Measurements from ENCODE around the gene OR10T2. TPM values are rescaled to one million over a fixed set of nuclear protein-coding genes. Genes with fewer than 3 reads are reported as not detected.

Gene OR10T2
- polyA plus RNA-seq, 3 donors: not detected

DNA sequence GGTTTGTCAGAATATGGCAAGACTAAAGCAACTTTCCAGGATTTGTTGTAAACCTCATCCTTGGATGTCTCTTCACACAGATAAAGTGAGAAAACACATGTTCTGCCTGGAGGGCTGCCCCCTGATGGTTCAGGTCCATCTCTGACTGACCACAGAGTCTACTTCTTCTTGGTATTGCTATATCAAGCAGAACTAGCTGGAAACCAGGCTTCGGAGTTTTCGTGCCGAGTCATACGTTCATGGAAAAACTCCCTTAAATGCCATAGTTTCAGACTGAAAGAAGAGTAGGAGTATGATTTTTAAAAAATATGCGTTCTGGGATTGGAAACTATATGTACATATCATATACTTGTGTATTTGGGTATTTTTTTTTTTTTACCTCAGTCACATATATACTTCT, 5.8 kb downstream of the OR10T2 start:
- Histone ChIP-seq H3K27me3 (ENCODE audit: control insufficient read depth in 2 of 2, insufficient read depth in 2 of 2, low read length in 2 of 2) (peaks cover 0 to 2% of the 10 kb centered on the region in 2 donors), H2AFZ (ENCODE audit: insufficient read depth, low read depth, low read length, poor library complexity, severe bottlenecking) (no peak overlapping the region), H3K4me3 (replicated peaks in 1 of 3; ENCODE audit: low read depth in 2 of 3, low read length in 3 of 3) (no peak overlapping the region), H3K79me2 (ENCODE audit: insufficient read depth, low read length) (no peaks in the 10 kb centered on the region), H3K9me3 (replicated peaks in 1 of 2; ENCODE audit: control insufficient read depth in 1 of 2, insufficient read depth in 1 of 2, low read length in 2 of 2) (no peaks in the 10 kb centered on the region), H3K27ac (ENCODE audit: low read depth in 1 of 2, low read length in 2 of 2) (no peak overlapping the region), H3K9ac (ENCODE audit: insufficient read depth, low read length, poor library complexity, severe bottlenecking) (no peak overlapping the region), H3K4me1 (ENCODE audit: control insufficient read depth in 1 of 2, insufficient read depth in 2 of 2, low read length in 2 of 2) (peaks cover 0 to 11% of the 10 kb centered on the region in 2 donors), H4K20me1 (ENCODE audit: insufficient read depth, low read length) (no peaks in the 10 kb centered on the region), H3K36me3 (replicated peaks in 1 of 2; ENCODE audit: control insufficient read depth in 1 of 2, insufficient read depth in 2 of 2, low read length in 2 of 2) (no peaks in the 10 kb centered on the region), H3K4me2 (replicated peaks; ENCODE audit: extremely low read depth, low read length, poor library complexity, severe bottlenecking) (no peak overlapping the region)
- Mint-ChIP-seq H3K27ac (no peak overlapping the region), H3K4me1 (peaks cover 9% of the 10 kb centered on the region), H3K36me3 (no peaks in the 10 kb centered on the region), H3K4me3 (no peak overlapping the region), H3K27me3 (ENCODE audit: low read depth in 3 of 3) (peaks cover 0 to 8% (median 0%) of the 10 kb centered on the region in 3 donors), H3K9me3 (peaks cover 0 to 2% (median 0%) of the 10 kb centered on the region in 7 donors)
- WGBS (ENCODE audit: insufficient coverage): no CpG with 5 or more reads among the region's 5 CpGs
- intact Hi-C loops (cut with micrococcal nuclease): no loop called here
- TF ChIP-seq, protein P1, sequence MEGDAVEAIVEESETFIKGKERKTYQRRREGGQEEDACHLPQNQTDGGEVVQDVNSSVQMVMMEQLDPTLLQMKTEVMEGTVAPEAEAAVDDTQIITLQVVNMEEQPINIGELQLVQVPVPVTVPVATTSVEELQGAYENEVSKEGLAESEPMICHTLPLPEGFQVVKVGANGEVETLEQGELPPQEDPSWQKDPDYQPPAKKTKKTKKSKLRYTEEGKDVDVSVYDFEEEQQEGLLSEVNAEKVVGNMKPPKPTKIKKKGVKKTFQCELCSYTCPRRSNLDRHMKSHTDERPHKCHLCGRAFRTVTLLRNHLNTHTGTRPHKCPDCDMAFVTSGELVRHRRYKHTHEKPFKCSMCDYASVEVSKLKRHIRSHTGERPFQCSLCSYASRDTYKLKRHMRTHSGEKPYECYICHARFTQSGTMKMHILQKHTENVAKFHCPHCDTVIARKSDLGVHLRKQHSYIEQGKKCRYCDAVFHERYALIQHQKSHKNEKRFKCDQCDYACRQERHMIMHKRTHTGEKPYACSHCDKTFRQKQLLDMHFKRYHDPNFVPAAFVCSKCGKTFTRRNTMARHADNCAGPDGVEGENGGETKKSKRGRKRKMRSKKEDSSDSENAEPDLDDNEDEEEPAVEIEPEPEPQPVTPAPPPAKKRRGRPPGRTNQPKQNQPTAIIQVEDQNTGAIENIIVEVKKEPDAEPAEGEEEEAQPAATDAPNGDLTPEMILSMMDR (IDR thresholded peaks at IDR 0.05): no peak
- DNase-seq: peak in 1 of 3 donors; percentile 23

DNA sequence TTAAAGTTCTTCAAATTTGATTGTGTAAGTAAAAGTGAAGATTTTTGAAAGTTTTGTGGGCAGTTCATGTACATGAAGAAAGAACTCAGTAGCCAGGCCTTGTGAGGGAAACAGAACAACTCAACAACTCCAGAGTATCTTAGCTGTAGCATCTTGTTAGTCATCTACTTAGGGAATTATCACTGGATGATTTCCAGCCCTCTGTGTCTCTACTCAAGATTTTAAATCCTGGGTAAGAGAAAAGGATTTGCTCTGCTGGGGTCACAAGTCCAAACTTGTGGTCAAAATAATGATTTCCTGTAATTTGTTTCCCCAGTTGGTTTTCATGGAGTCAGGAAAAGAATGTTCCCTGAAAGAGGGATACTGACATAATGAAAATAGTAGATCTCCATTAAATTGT, 8.2 kb downstream of the OR10T2 start:
- no peak overlapping the region for H3K27ac ChIP-seq (ENCODE audit: low read depth in 1 of 2, low read length in 2 of 2)
- peaks cover 0 to 8% (median 0%) of the 10 kb centered on the region in 3 donors for H3K27me3 Mint-ChIP-seq (ENCODE audit: low read depth in 3 of 3)
- no peak overlapping the region for H3K9ac ChIP-seq (ENCODE audit: insufficient read depth, low read length, poor library complexity, severe bottlenecking)
- no peaks in the 10 kb centered on the region for H3K79me2 ChIP-seq (ENCODE audit: insufficient read depth, low read length)
- intact Hi-C loops (cut with micrococcal nuclease): no loop called here
- peaks cover 0 to 11% of the 10 kb centered on the region in 2 donors for H3K4me1 ChIP-seq (ENCODE audit: control insufficient read depth in 1 of 2, insufficient read depth in 2 of 2, low read length in 2 of 2)
- no peak overlapping the region for H3K27ac Mint-ChIP-seq
- peaks cover 0 to 7% (median 3%) of the 10 kb centered on the region in 7 donors for H3K9me3 Mint-ChIP-seq
- H3K9me3 ChIP-seq (replicated peaks in 1 of 2; ENCODE audit: control insufficient read depth in 1 of 2, insufficient read depth in 1 of 2, low read length in 2 of 2): no peaks in the 10 kb centered on the region
- TF ChIP-seq, protein P1 (IDR thresholded peaks at IDR 0.05): no peak
- no peak overlapping the region for H3K4me3 Mint-ChIP-seq
- H2AFZ ChIP-seq (ENCODE audit: insufficient read depth, low read depth, low read length, poor library complexity, severe bottlenecking): peak overlapping the region; percentile 10
- no peaks in the 10 kb centered on the region for H3K36me3 Mint-ChIP-seq
- no peak overlapping the region for H3K4me3 ChIP-seq (replicated peaks in 1 of 3; ENCODE audit: low read depth in 2 of 3, low read length in 3 of 3)
- no peaks in the 10 kb centered on the region for H3K27me3 ChIP-seq (ENCODE audit: control insufficient read depth in 2 of 2, insufficient read depth in 2 of 2, low read length in 2 of 2)
- peak in 1 of 3 donors; percentile 0 for DNase-seq
- H3K36me3 ChIP-seq (replicated peaks in 1 of 2; ENCODE audit: control insufficient read depth in 1 of 2, insufficient read depth in 2 of 2, low read length in 2 of 2): no peaks in the 10 kb centered on the region
- peaks cover 9% of the 10 kb centered on the region for H3K4me1 Mint-ChIP-seq
- no peaks in the 10 kb centered on the region for H4K20me1 ChIP-seq (ENCODE audit: insufficient read depth, low read length)
- no peak overlapping the region for H3K4me2 ChIP-seq (replicated peaks; ENCODE audit: extremely low read depth, low read length, poor library complexity, severe bottlenecking)
